Chondrocyte (in vitro differentiated cells): ENCODE measurements around the gene IER3. TPM values are rescaled to one million over a fixed set of nuclear protein-coding genes. Genes with fewer than 3 reads are reported as not detected.

Experiments
- DNase-seq: peaks from one replicate; pipeline ENCODE4 v3.0.0; 2021; ENCODE audit warnings: mixed read lengths, low spot score
- H3K27ac Mint-ChIP-seq: one replicate; pipeline ENCODE4 v1.8.0; 2021; ENCODE audit warnings: mild to moderate bottlenecking, moderate library complexity, mixed read lengths; ENCODE audit not compliant: unreplicated experiment
- H3K27me3 Mint-ChIP-seq: 2 replicates; pipeline ENCODE4 v1.8.0; 2021; ENCODE audit warnings: low read depth, mixed read lengths
- H3K36me3 Mint-ChIP-seq: 2 replicates; pipeline ENCODE4 v1.8.0; 2021; ENCODE audit warnings: low read depth, mixed read lengths
- H3K4me1 Mint-ChIP-seq: 2 replicates; pipeline ENCODE4 v1.8.0; 2021; ENCODE audit warnings: low read depth, mild to moderate bottlenecking, mixed read lengths
- H3K4me3 Mint-ChIP-seq: one replicate; pipeline ENCODE4 v1.8.0; 2021; ENCODE audit warnings: mild to moderate bottlenecking, moderate library complexity, mixed read lengths; ENCODE audit not compliant: unreplicated experiment
- H3K9me3 Mint-ChIP-seq: 2 replicates; pipeline ENCODE4 v1.8.0; 2021; ENCODE audit warnings: low read depth, mixed read lengths
- total RNA-seq: library from RNA; stranded (reverse); gene quantifications from 3 replicates; pipeline ENCODE4 v1.2.1, GENCODE V29; 2021
- TF ChIP-seq, protein P1 (sequence below): fragments of 200-600 bp; sonication (generic); IDR thresholded peaks from 2 replicates; pipeline ENCODE4 v1.5.0; 2021; ENCODE audit warnings: antibody characterized with exemption, mild to moderate bottlenecking, moderate library complexity

The IER3 gene
- total RNA-seq, 1 donor from 2014 or later = 333 TPM

DNA sequence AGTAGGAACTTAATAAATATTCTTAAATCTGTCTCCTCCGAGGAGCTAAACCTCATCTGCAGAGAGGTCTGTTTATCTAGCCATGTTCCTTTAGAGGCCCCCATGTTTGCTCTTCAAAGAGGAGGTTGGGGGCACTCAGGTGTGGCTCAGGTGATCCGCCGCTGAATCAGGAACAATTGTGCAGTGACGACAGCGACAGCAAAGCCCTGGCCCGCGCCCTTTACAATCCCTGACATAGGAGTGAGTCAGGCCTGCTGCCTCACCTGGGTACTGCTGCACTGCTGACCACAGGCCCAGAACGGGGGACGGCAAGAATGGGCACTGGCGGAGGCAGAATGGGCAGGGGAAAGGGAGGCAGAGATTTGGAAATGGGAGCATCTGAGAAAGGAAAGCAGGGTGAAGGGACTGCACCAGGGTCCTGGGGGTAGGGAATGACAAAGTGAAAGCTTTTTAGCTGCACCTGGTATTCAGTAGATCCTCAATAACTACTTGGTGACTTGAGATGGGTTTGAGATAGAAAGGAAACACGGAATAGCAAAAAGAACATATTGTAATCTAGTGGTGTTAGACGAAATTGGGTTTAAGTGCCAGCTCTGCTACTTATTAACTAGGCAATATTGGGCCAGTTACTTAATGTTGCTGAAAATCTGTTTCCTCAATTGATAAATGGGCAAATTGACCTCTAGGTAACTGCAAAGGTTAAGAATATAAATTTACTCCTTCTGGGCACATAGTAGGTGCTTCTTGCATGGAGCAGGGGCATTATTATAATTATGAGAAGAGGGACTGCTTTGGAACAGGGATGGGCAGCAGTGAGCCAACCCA lies 5.4 kb upstream of the IER3 start:
- no peak overlapping the region for H3K4me3 Mint-ChIP-seq
- no peaks in the 10 kb centered on the region for H3K36me3 Mint-ChIP-seq
- peaks cover 81% of the 10 kb centered on the region for H3K4me1 Mint-ChIP-seq
- DNase-seq = no peak
- H3K27ac Mint-ChIP-seq = peak overlapping the region; percentile 95
- TF ChIP-seq, protein P1, sequence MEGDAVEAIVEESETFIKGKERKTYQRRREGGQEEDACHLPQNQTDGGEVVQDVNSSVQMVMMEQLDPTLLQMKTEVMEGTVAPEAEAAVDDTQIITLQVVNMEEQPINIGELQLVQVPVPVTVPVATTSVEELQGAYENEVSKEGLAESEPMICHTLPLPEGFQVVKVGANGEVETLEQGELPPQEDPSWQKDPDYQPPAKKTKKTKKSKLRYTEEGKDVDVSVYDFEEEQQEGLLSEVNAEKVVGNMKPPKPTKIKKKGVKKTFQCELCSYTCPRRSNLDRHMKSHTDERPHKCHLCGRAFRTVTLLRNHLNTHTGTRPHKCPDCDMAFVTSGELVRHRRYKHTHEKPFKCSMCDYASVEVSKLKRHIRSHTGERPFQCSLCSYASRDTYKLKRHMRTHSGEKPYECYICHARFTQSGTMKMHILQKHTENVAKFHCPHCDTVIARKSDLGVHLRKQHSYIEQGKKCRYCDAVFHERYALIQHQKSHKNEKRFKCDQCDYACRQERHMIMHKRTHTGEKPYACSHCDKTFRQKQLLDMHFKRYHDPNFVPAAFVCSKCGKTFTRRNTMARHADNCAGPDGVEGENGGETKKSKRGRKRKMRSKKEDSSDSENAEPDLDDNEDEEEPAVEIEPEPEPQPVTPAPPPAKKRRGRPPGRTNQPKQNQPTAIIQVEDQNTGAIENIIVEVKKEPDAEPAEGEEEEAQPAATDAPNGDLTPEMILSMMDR = no peak
- no peaks in the 10 kb centered on the region for H3K27me3 Mint-ChIP-seq
- H3K9me3 Mint-ChIP-seq = no peaks in the 10 kb centered on the region

DNA sequence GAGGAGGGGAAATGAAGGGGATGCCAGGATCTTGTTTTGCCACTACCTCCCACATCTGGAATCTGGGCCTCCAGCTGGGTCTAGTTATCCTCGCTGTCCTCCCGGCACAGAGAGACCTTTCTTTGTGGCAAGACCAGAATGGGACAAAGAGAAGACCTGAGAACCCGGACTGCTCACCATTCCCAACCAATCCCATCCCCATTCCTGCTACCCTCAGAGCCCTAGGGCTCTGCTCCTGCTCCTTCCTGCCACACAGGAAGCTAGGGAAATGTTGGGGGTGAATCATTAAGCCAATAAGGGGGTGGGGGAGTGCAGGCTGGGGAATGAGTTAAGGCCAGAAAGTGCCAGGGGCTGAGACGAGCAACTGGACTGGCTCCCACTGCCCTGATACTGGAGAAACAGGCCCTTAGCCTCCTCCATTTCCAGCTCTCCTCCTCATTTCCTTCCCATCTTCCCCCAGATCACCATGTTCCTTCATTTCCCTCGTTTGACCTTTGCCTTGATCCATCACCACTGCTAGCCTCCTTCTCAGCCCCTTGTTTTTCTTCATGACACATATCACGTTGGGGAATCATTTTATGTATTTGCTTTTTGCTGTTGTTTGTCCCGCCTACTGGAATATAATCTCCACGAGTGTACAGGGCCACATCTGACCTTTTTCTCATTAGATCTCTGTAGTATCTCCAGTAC lies 4.6 kb upstream of the IER3 start:
- Mint-ChIP-seq H3K36me3 (peaks cover under 1% of the 10 kb centered on the region), H3K9me3 (no peaks in the 10 kb centered on the region), H3K27me3 (no peaks in the 10 kb centered on the region), H3K27ac (peak overlapping the region; percentile 95), H3K4me1 (peaks cover 77% of the 10 kb centered on the region), H3K4me3 (no peak overlapping the region)
- TF ChIP-seq, protein P1 = no peak
- DNase-seq = no peak

DNA sequence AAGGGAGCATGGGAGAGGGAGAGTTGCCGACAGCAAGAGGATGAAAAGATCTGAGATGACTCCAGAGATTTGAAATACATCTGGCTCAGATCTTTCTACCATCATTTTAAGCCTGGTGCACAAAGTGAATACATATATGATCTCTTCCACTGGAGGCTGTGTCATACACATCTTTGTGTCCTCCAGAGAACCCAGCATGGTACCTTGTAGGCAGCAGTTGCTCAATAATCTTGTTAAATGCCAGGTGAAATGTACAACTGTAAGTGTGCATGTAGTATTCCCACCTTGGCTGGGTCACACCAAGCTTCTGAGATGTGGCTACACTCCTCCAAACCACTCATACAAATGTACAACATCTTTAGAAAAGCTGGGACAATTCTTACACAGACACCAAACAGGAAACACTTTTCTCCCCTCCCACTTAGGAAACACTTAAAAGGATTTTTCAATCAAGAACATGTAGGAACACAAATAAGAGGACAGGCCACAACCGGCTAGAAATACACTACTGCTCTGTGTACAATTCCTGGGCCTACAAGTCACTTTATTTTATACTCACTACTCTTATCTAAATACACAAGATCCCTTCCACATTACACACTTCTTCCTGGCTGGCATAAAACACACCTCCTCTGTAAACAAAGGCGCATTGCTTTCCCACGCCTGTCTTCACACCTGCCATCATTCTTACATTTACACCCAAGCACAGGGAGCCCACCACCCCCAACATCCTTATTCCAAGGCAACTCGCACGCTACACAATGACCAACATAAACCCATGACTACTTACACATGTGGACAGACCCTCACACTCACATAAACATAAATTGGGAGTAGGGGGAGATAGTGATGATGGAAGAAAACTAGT lies 3.8 kb upstream of the IER3 start:
- no peaks in the 10 kb centered on the region for H3K27me3 Mint-ChIP-seq
- no peak overlapping the region for H3K4me3 Mint-ChIP-seq
- peak overlapping the region; percentile 95 for H3K27ac Mint-ChIP-seq
- H3K36me3 Mint-ChIP-seq = peaks cover 9% of the 10 kb centered on the region
- H3K4me1 Mint-ChIP-seq = peaks cover 68% of the 10 kb centered on the region
- no peaks in the 10 kb centered on the region for H3K9me3 Mint-ChIP-seq
- no peak for DNase-seq
- TF ChIP-seq, protein P1 = no peak

DNA sequence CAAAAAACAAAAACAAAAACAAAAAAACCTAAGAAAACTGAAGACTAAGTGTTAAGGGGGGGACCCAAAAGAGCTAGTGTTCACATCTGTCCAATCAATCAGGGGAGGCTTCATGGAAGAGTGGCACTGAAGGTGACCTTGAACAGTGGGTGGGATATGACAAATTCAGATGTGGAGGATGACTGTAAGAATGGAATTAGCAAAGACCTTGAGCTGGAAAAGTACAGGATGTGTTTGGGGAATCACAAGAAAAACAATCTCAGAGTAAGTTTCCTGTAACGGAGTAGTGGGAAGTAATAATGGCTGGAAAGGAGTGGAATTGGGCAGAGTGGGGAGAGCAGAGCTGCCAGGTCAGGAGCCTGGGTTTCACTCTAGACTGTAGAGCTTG lies 2.9 kb upstream of the IER3 start:
- peaks cover 61% of the 10 kb centered on the region for H3K4me1 Mint-ChIP-seq
- H3K4me3 Mint-ChIP-seq = peak overlapping the region; percentile 38
- peaks cover 13% of the 10 kb centered on the region for H3K36me3 Mint-ChIP-seq
- TF ChIP-seq, protein P1 = no peak
- no peaks in the 10 kb centered on the region for H3K27me3 Mint-ChIP-seq
- peak overlapping the region; percentile 95 for H3K27ac Mint-ChIP-seq
- DNase-seq = no peak
- H3K9me3 Mint-ChIP-seq = no peaks in the 10 kb centered on the region
